Testis (tissue), 2 donors: ENCODE results near the gene GOLM1.

Source experiments
- POLR2A ChIP-seq: fragments of 450-650 bp; IDR thresholded peaks from one replicate; pipeline ENCODE4 v1.6.1; 2017; ENCODE audit warnings: antibody characterized with exemption, mild to moderate bottlenecking, moderate library complexity
- TF ChIP-seq, protein P1 (sequence below), 3 experiments: fragments of 450-650 bp in 2 of 3; fragments of 200-600 bp in 1 of 3; sonication (generic) in 1 of 3; IDR thresholded peaks; one replicate each; pipeline ENCODE4 v1.5.1; 2016 to 2019; ENCODE audit warnings: antibody characterized with exemption in 3 of 3, mild to moderate bottlenecking in 2 of 3, moderate library complexity in 1 of 3

DNA sequence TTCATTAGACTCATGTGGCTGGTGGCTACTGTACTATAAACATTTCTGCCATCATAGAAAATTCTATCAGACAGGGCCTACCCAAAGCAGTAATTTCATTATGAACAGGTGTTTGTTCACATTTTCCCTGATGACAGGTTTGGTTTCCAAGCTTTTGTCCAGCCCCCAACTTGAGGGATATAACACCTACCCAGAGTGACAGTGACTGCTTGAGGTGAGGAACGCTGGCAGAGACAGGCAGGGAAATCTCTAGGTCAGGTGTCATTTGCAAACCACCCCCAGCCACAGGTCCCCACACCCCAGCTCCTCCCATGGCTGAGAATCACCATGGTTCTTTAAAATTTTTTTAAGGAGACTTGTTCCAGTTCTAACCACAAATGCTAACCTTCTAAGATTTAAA, 25.5 kb downstream of the GOLM1 start:
- TF ChIP-seq, protein P1, sequence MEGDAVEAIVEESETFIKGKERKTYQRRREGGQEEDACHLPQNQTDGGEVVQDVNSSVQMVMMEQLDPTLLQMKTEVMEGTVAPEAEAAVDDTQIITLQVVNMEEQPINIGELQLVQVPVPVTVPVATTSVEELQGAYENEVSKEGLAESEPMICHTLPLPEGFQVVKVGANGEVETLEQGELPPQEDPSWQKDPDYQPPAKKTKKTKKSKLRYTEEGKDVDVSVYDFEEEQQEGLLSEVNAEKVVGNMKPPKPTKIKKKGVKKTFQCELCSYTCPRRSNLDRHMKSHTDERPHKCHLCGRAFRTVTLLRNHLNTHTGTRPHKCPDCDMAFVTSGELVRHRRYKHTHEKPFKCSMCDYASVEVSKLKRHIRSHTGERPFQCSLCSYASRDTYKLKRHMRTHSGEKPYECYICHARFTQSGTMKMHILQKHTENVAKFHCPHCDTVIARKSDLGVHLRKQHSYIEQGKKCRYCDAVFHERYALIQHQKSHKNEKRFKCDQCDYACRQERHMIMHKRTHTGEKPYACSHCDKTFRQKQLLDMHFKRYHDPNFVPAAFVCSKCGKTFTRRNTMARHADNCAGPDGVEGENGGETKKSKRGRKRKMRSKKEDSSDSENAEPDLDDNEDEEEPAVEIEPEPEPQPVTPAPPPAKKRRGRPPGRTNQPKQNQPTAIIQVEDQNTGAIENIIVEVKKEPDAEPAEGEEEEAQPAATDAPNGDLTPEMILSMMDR (IDR thresholded peaks at IDR 0.05), result no peak
- no peak for TF ChIP-seq POLR2A
